ENCODE measurements around the gene OR9Q1.

Gene OR9Q1

GRCh38 chr11:58125469-58125868 is 101.8 kb downstream of the OR9Q1 start, which contains the start of gene OR9I1:
TSS of gene OR9I1 (minus strand) at chr11:58125530. CDS start at chr11:58119444, 6,086 bp downstream.
- Histone ChIP-seq H3K36me3 (replicated peaks) (no peaks in the 10 kb centered on the region), H3K27me3 (ENCODE audit: low read depth) (no peaks in the 10 kb centered on the region), H3K4me3 (no peak within 1 kb of the TSS), H3K4me1 (no peaks in the 10 kb centered on the region), H3K9me3 (no peaks in the 10 kb centered on the region)
- in situ Hi-C loops (cut with MboI; ENCODE audit: low sequenced_read_pairs): no loop called here
- DNase-seq (ENCODE audit: low spot score in 2 of 2): no peak

- Histone ChIP-seq H3K9me3 (no peaks in the 10 kb centered on the region), H3K27me3 (ENCODE audit: low read depth) (no peaks in the 10 kb centered on the region), H3K36me3 (replicated peaks) (no peaks in the 10 kb centered on the region), H3K4me3 (no peak overlapping the region), H3K4me1 (no peaks in the 10 kb centered on the region)
- in situ Hi-C loops (cut with MboI; ENCODE audit: low sequenced_read_pairs): no loop called here
- no peak for DNase-seq (ENCODE audit: low spot score in 2 of 2)
Observed at GRCh38 chr11:58127350-58127749, 103.7 kb downstream of the OR9Q1 start.

GRCh38 chr11:58133309-58134076 is 109.8 kb downstream of the OR9Q1 start:
- Histone ChIP-seq H3K27me3 (ENCODE audit: low read depth) (no peaks in the 10 kb centered on the region), H3K4me3 (no peak overlapping the region), H3K4me1 (no peaks in the 10 kb centered on the region), H3K36me3 (replicated peaks) (no peaks in the 10 kb centered on the region), H3K9me3 (no peaks in the 10 kb centered on the region)
- in situ Hi-C loops (cut with MboI; ENCODE audit: low sequenced_read_pairs): no loop called here
- no peak for DNase-seq (ENCODE audit: low spot score in 2 of 2)

- in situ Hi-C loops (cut with MboI; ENCODE audit: low sequenced_read_pairs): no loop called here
- H3K4me3 ChIP-seq: no peak overlapping the region
- DNase-seq (ENCODE audit: low spot score in 2 of 2): no peak
Observed at GRCh38 chr11:58134151-58134550, 110.5 kb downstream of the OR9Q1 start.

GRCh38 chr11:58135171-58135570 is 111.5 kb downstream of the OR9Q1 start:
- H3K27me3 ChIP-seq (ENCODE audit: low read depth): no peaks in the 10 kb centered on the region
- in situ Hi-C loops (cut with MboI; ENCODE audit: low sequenced_read_pairs): no loop called here
- no peak for DNase-seq (ENCODE audit: low spot score in 2 of 2)

More at GRCh38 chr11:58134151-58134550, 110.5 kb downstream of the OR9Q1 start:
- Histone ChIP-seq H3K4me1 (no peaks in the 10 kb centered on the region), H3K36me3 (replicated peaks) (no peaks in the 10 kb centered on the region), H3K27me3 (ENCODE audit: low read depth) (no peaks in the 10 kb centered on the region), H3K9me3 (no peaks in the 10 kb centered on the region)

GRCh38 chr11:58142761-58143160 is 119.1 kb downstream of the OR9Q1 start:
- in situ Hi-C loops (cut with MboI; ENCODE audit: low sequenced_read_pairs): no loop called here
- Histone ChIP-seq H3K36me3 (replicated peaks) (no peaks in the 10 kb centered on the region), H3K4me3 (no peak overlapping the region), H3K27me3 (ENCODE audit: low read depth) (no peaks in the 10 kb centered on the region), H3K9me3 (no peaks in the 10 kb centered on the region), H3K4me1 (no peaks in the 10 kb centered on the region)
- DNase-seq (ENCODE audit: low spot score in 2 of 2): no peak

More at GRCh38 chr11:58135171-58135570, 111.5 kb downstream of the OR9Q1 start:
- Histone ChIP-seq H3K9me3 (no peaks in the 10 kb centered on the region), H3K4me3 (no peak overlapping the region), H3K4me1 (no peaks in the 10 kb centered on the region), H3K36me3 (replicated peaks) (no peaks in the 10 kb centered on the region)

- no peak for DNase-seq (ENCODE audit: low spot score in 2 of 2)
- H3K36me3 ChIP-seq (replicated peaks): no peaks in the 10 kb centered on the region
- in situ Hi-C loops (cut with MboI; ENCODE audit: low sequenced_read_pairs): no loop called here
Observed at GRCh38 chr11:58152781-58153180, 129.1 kb downstream of the OR9Q1 start.

GRCh38 chr11:58164389-58164788 is 140.7 kb downstream of the OR9Q1 start:
- no peak for DNase-seq (ENCODE audit: low spot score in 2 of 2)
- in situ Hi-C loops (cut with MboI; ENCODE audit: low sequenced_read_pairs): no loop called here

More at GRCh38 chr11:58152781-58153180, 129.1 kb downstream of the OR9Q1 start:
- Histone ChIP-seq H3K4me3 (no peak overlapping the region), H3K27me3 (ENCODE audit: low read depth) (no peaks in the 10 kb centered on the region), H3K9me3 (no peaks in the 10 kb centered on the region), H3K4me1 (no peaks in the 10 kb centered on the region)

GRCh38 chr11:58164990-58165389 is 141.3 kb downstream of the OR9Q1 start:
- in situ Hi-C loops (cut with MboI; ENCODE audit: low sequenced_read_pairs): no loop called here
- no peaks in the 10 kb centered on the region for H3K27me3 ChIP-seq (ENCODE audit: low read depth)

More at GRCh38 chr11:58164389-58164788, 140.7 kb downstream of the OR9Q1 start:
- Histone ChIP-seq H3K4me3 (no peak overlapping the region), H3K4me1 (no peaks in the 10 kb centered on the region), H3K36me3 (replicated peaks) (no peaks in the 10 kb centered on the region), H3K9me3 (no peaks in the 10 kb centered on the region), H3K27me3 (ENCODE audit: low read depth) (no peaks in the 10 kb centered on the region)

GRCh38 chr11:58165504-58166106 is 141.9 kb downstream of the OR9Q1 start:
- Histone ChIP-seq H3K36me3 (replicated peaks) (no peaks in the 10 kb centered on the region), H3K9me3 (no peaks in the 10 kb centered on the region), H3K4me3 (no peak overlapping the region), H3K4me1 (no peaks in the 10 kb centered on the region), H3K27me3 (ENCODE audit: low read depth) (no peaks in the 10 kb centered on the region)
- in situ Hi-C loops (cut with MboI; ENCODE audit: low sequenced_read_pairs): no loop called here
- no peak for DNase-seq (ENCODE audit: low spot score in 2 of 2)

More at GRCh38 chr11:58164990-58165389, 141.3 kb downstream of the OR9Q1 start:
- Histone ChIP-seq H3K36me3 (replicated peaks) (no peaks in the 10 kb centered on the region), H3K4me3 (no peak overlapping the region), H3K4me1 (no peaks in the 10 kb centered on the region), H3K9me3 (no peaks in the 10 kb centered on the region)
- no peak for DNase-seq (ENCODE audit: low spot score in 2 of 2)

GRCh38 chr11:58177409-58178054 is 153.9 kb downstream of the OR9Q1 start:
- in situ Hi-C loops (cut with MboI; ENCODE audit: low sequenced_read_pairs): loop anchor here (25.0 kb wide), 1 partner anchor 90 kb away; no protein-coding TSS in a partner anchor
- Histone ChIP-seq H3K27me3 (ENCODE audit: low read depth) (0 out of 2 replicates have a peak, but pooled peaks cover 3% of the 10 kb centered on the region), H3K9me3 (no peaks in the 10 kb centered on the region), H3K4me1 (no peaks in the 10 kb centered on the region), H3K36me3 (replicated peaks) (no peaks in the 10 kb centered on the region), H3K4me3 (no peak overlapping the region)
- no peak for DNase-seq (ENCODE audit: low spot score in 2 of 2)

- 0 out of 2 replicates have a peak, but pooled peaks cover 3% of the 10 kb centered on the region for H3K27me3 ChIP-seq (ENCODE audit: low read depth)
- H3K9me3 ChIP-seq: no peaks in the 10 kb centered on the region
- no peaks in the 10 kb centered on the region for H3K4me1 ChIP-seq
- no peak for DNase-seq (ENCODE audit: low spot score in 2 of 2)
- in situ Hi-C loops (cut with MboI; ENCODE audit: low sequenced_read_pairs): loop anchor here (25.0 kb wide), 1 partner anchor 91 kb away; no protein-coding TSS in a partner anchor
- H3K36me3 ChIP-seq (replicated peaks): no peaks in the 10 kb centered on the region
- no peak overlapping the region for H3K4me3 ChIP-seq
Observed at GRCh38 chr11:58178444-58178843, 154.8 kb downstream of the OR9Q1 start.

- no peaks in the 10 kb centered on the region for H3K4me1 ChIP-seq
- no peaks in the 10 kb centered on the region for H3K36me3 ChIP-seq (replicated peaks)
- in situ Hi-C loops (cut with MboI; ENCODE audit: low sequenced_read_pairs): loop anchor here (25.0 kb wide), 1 partner anchor 92 kb away; no protein-coding TSS in a partner anchor
- H3K27me3 ChIP-seq (ENCODE audit: low read depth): 0 out of 2 replicates have a peak, but pooled peaks cover 3% of the 10 kb centered on the region
- no peaks in the 10 kb centered on the region for H3K9me3 ChIP-seq
- no peak overlapping the region for H3K4me3 ChIP-seq
- DNase-seq (ENCODE audit: low spot score in 2 of 2): no peak
Observed at GRCh38 chr11:58179648-58180047, 156.0 kb downstream of the OR9Q1 start.

All from HAP-1 (cell line).